BE2C (cell line): ENCODE results near the gene DNM2. TPM values are rescaled to one million over a fixed set of nuclear protein-coding genes. Genes with fewer than 3 reads are reported as not detected.
"Not testable (repeated sequence)": the region's sequence is repeated elsewhere in the genome, so short reads cannot be mapped to it uniquely, and the experiment has no call there.

Experiments used
- DNase-seq: peaks from one replicate; pipeline ENCODE4 v3.0.0-alpha.2; 2020
- H3K27me3 ChIP-seq: fragments of 250-450 bp; sonication (Bioruptor Pico); 2 replicates; pipeline ENCODE4 v1.5.1; 2020; ENCODE audit warnings: mild to moderate bottlenecking
- H3K36me3 ChIP-seq: fragments of 250-450 bp; sonication (Bioruptor Pico); 2 replicates; pipeline ENCODE4 v1.5.1; 2020; ENCODE audit warnings: mild to moderate bottlenecking
- H3K4me1 ChIP-seq: fragments of 250-450 bp; sonication (Bioruptor Pico); 2 replicates; pipeline ENCODE4 v1.5.1; 2020
- H3K4me3 ChIP-seq: 2 replicates; pipeline ENCODE4 v1.5.1; 2011; ENCODE audit warnings: low read depth, low read length
- H3K9me3 ChIP-seq: fragments of 250-450 bp; sonication (Bioruptor Pico); 2 replicates; pipeline ENCODE4 v1.5.1; 2020
- polyA plus RNA-seq: library from polyadenylated mRNA; unstranded; fragments of >200 nt; gene quantifications from one replicate; pipeline ENCODE4 v1.2.1, GENCODE V29; 2012; ENCODE audit warnings: low read depth, missing spikeins; ENCODE audit not compliant: insufficient read length, insufficient read depth
- TF ChIP-seq, protein P1 (sequence below): IDR thresholded peaks from 2 replicates; pipeline ENCODE4 v1.5.1; 2012; ENCODE audit warnings: mild to moderate bottlenecking, low read depth, low read length

Gene DNM2
- polyA plus RNA-seq, result 173 TPM

- H3K4me1 ChIP-seq, result no peaks in the 10 kb centered on the region
- H3K9me3 ChIP-seq, result no peaks in the 10 kb centered on the region
- TF ChIP-seq, protein P1, sequence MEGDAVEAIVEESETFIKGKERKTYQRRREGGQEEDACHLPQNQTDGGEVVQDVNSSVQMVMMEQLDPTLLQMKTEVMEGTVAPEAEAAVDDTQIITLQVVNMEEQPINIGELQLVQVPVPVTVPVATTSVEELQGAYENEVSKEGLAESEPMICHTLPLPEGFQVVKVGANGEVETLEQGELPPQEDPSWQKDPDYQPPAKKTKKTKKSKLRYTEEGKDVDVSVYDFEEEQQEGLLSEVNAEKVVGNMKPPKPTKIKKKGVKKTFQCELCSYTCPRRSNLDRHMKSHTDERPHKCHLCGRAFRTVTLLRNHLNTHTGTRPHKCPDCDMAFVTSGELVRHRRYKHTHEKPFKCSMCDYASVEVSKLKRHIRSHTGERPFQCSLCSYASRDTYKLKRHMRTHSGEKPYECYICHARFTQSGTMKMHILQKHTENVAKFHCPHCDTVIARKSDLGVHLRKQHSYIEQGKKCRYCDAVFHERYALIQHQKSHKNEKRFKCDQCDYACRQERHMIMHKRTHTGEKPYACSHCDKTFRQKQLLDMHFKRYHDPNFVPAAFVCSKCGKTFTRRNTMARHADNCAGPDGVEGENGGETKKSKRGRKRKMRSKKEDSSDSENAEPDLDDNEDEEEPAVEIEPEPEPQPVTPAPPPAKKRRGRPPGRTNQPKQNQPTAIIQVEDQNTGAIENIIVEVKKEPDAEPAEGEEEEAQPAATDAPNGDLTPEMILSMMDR, result peak; percentile 88
- H3K36me3 ChIP-seq, result peaks cover 16% of the 10 kb centered on the region
- H3K27me3 ChIP-seq, result no peaks in the 10 kb centered on the region
- peak within 1 kb of the TSS; percentile 86 for H3K4me3 ChIP-seq
- DNase-seq, result peak; percentile 99
Measured at GRCh38 chr19:10717356-10718204, at the start of gene DNM2. TSS of gene DNM2 (plus strand) at chr19:10718079. CDS start at chr19:10718243, 164 bp downstream.

- H3K36me3 ChIP-seq, result peaks cover 70% of the 10 kb centered on the region
- DNase-seq, result no peak
Measured at GRCh38 chr19:10669246-10669645, 48.6 kb upstream of the DNM2 start.

DNA sequence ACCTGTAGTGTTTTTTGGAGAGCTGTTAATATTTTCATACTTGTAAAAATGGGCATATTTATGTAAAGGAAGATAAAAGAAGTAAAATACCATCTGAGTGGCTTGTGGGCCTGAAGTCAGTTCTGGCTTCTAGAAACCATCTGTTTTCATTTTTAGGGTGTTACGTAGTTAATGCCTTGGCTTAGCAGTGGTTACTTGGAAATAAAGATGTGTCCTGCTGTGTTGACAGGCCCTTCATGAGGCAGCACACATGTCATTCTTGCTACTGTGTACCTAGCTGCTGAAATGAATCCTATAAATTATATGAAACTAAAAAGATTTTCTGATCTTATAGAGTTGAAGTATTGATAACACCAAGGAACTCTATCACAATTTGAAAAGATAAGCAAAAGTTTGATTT, 47.7 kb upstream of the DNM2 start:
- Histone ChIP-seq H3K36me3 (peaks cover 75% of the 10 kb centered on the region), H3K4me3 (no peak overlapping the region), H3K27me3 (no peaks in the 10 kb centered on the region), H3K9me3 (no peaks in the 10 kb centered on the region), H3K4me1 (no peaks in the 10 kb centered on the region)
- TF ChIP-seq, protein P1, result no peak
- DNase-seq, result no peak

More at GRCh38 chr19:10669246-10669645, 48.6 kb upstream of the DNM2 start:
- Histone ChIP-seq H3K4me1 (no peaks in the 10 kb centered on the region), H3K27me3 (no peaks in the 10 kb centered on the region), H3K9me3 (no peaks in the 10 kb centered on the region), H3K4me3 (no peak overlapping the region)
- TF ChIP-seq, protein P1, result no peak

DNA sequence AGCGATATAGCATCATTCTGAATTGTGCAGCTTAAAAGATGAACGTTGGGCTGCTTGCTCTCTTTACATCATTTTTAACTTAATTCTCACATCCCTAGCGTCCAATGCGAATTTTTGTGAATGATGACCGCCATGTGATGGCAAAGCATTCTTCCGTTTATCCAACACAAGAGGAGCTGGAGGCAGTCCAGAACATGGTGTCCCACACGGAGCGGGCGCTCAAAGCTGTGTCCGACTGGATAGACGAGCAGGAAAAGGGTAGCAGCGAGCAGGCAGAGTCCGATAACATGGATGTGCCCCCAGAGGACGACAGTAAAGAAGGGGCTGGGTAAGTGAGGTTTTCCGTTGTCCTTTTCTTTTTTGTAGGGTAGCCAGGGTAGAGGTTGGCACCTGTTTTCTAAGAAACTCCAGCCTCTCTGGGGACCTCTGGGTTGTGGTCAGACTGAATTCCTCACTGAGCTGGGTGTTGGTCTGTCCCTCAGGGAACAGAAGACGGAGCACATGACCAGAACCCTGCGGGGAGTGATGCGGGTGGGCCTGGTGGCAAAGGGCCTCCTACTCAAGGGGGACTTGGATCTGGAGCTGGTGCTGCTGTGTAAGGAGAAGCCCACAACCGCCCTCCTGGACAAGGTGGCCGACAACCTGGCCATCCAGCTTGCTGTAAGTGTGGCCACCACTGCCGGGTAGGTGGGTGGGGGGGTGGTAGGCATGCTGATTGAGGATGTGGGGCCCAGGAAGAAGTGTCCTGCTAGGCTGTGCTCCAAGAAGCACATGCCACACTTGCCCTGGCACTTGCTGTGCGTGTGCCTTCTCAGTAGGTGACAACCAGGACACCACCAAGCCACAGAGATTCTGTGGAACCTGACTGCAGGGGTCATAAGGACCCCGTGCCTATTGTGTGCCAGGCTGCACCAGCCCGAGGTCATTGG, 46.7 kb upstream of the DNM2 start:
- Histone ChIP-seq H3K9me3 (no peaks in the 10 kb centered on the region), H3K4me3 (no peak overlapping the region), H3K4me1 (no peaks in the 10 kb centered on the region), H3K36me3 (peaks cover 74% of the 10 kb centered on the region), H3K27me3 (no peaks in the 10 kb centered on the region)
- TF ChIP-seq, protein P1, result no peak
- DNase-seq, result no peak

DNA sequence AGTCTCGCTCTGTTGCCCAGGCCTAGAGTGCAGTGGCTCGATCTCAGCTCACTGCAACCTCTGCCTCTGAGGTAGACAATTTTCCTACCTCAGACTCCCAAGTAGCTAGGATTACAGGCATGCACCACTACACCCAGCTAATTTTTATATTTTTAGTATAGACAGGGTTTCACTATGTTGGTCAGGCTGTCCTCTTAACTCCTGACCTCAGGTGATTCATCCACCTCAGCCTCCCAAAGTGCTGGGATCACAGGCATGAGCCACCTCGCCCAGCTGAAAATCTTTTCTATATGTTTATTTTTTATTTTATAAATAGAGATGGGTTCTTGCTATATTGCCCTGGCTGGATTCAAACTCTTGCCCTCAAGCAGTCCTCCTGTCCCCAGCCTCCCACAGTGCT, 46.0 kb upstream of the DNM2 start:
- H3K4me3 ChIP-seq, H3K9me3 ChIP-seq, DNase-seq, H3K27me3 ChIP-seq, H3K4me1 ChIP-seq: not testable (repeated sequence)
- H3K36me3 ChIP-seq, result peaks cover 74% of the 10 kb centered on the region

- not testable (repeated sequence) for H3K4me1 ChIP-seq, H3K4me3 ChIP-seq, H3K9me3 ChIP-seq, DNase-seq, H3K27me3 ChIP-seq
- peaks cover 90% of the 10 kb centered on the region for H3K36me3 ChIP-seq
Measured at GRCh38 chr19:10675214-10675613, 42.7 kb upstream of the DNM2 start.
